HCT116 (cell line): ENCODE data around the gene CRIM1. TPM values are rescaled to one million over a fixed set of nuclear protein-coding genes. Genes with fewer than 3 reads are reported as not detected.

Source experiments
- ATAC-seq: fragments of 200-7000 bp; cut with Tn5 transposase; 2 replicates; pipeline ENCODE4 v1.9.1; 2020; ENCODE audit warnings: mild to moderate bottlenecking, moderate library complexity
- BruUV-seq: library from RNA; stranded (reverse); fragments of 400-500 nt; replicated peaks from 2 replicates; lab custom pipeline; 2021; lab: Mats Ljungman, UMichigan
- CTCF ChIA-PET: fragments of 300-600 bp; sonication (Branson Sonifier 250); formaldehyde crosslinking; loops from one replicate; lab custom pipeline; 2021; ENCODE audit warnings: antibody characterized with exemption; lab: Charles Lee
- POLR2A ChIA-PET: fragments of 300-600, 350-600 bp; sonication (Branson Sonifier 250); formaldehyde crosslinking; loops from one replicate; lab custom pipeline; 2021; ENCODE audit warnings: antibody characterized with exemption; lab: Charles Lee
- RAD21 ChIA-PET, 2 experiments: fragments of 300-600 bp; sonication (Branson Sonifier 250); formaldehyde crosslinking; loops; one replicate each; lab custom pipeline; 2023; ENCODE audit warnings: low total read pairs in 2 of 2; ENCODE audit not compliant: uncharacterized antibody in 2 of 2, unreplicated experiment in 2 of 2, low non-redundant PET in 1 of 2; lab: Charles Lee
- DNase-seq: peaks from one replicate; pipeline ENCODE4 v3.0.0-alpha.2; 2010; ENCODE audit warnings: low read depth, low spot score
- H2AFZ ChIP-seq: fragments of 200-600 bp; shearing (Covaris generic), sonication (generic); 2 replicates; pipeline ENCODE4 v1.6.1; 2017; ENCODE audit warnings: low read depth, mixed run types, mixed read lengths, antibody characterized with exemption, low read length; ENCODE audit not compliant: poor library complexity, severe bottlenecking
- H3K27ac ChIP-seq: 2 replicates; pipeline ENCODE4 v1.5.1; 2012; ENCODE audit warnings: low read depth, low read length
- H3K27me3 ChIP-seq: fragments of 200-600 bp; sonication (generic); 2 replicates; pipeline ENCODE4 v1.6.1; 2016; ENCODE audit warnings: mixed run types, low read length, mixed read lengths; ENCODE audit not compliant: insufficient read depth
- H3K36me3 ChIP-seq, 2 experiments: fragments of 200-500 bp in 1 of 2; fragments of 200-600 bp in 1 of 2; sonication (Bioruptor generic) in 1 of 2; sonication (generic) in 1 of 2; 2 replicates each; pipeline versions ENCODE4 v1.5.1 to v1.6.1; 2014 to 2016; ENCODE audit warnings: low read length in 2 of 2, inconsistent platforms in 1 of 2, mixed read lengths in 1 of 2, mixed run types in 1 of 2; ENCODE audit not compliant: insufficient read depth in 2 of 2, control insufficient read depth in 1 of 2
- H3K4me1 ChIP-seq, 2 experiments: fragments of 200-600 bp in 1 of 2; sonication (generic) in 1 of 2; 2 replicates each; pipeline versions ENCODE4 v1.5.1 to v1.6.1; 2012 to 2017; ENCODE audit warnings: low read length in 2 of 2, inconsistent platforms in 1 of 2, mild to moderate bottlenecking in 1 of 2, mixed read lengths in 1 of 2, mixed run types in 1 of 2, moderate library complexity in 1 of 2; ENCODE audit not compliant: insufficient read depth in 2 of 2, control insufficient read depth in 1 of 2
- H3K4me2 ChIP-seq: fragments of 200-600 bp; sonication (generic); 2 replicates; pipeline ENCODE4 v1.6.1; 2017; ENCODE audit warnings: mixed run types, low read length, mixed read lengths
- H3K4me3 ChIP-seq, 2 experiments: fragments of 200-600 bp in 1 of 2; sonication (generic) in 1 of 2; replicated peaks in 1 of 2; 2 replicates each; pipeline ENCODE4 v1.5.1; 2011 to 2016; ENCODE audit warnings: low read length in 2 of 2, control low read depth in 1 of 2, low read depth in 1 of 2, mild to moderate bottlenecking in 1 of 2, mixed read lengths in 1 of 2, mixed run types in 1 of 2
- H3K79me2 ChIP-seq: fragments of 200-600 bp; sonication (generic); 2 replicates; pipeline ENCODE4 v1.6.1; 2017; ENCODE audit warnings: mild to moderate bottlenecking, mixed run types, low read length, moderate library complexity, mixed read lengths; ENCODE audit not compliant: insufficient read depth
- H3K9ac ChIP-seq: fragments of 200-600 bp; sonication (generic); 2 replicates; pipeline ENCODE4 v1.6.1; 2016; ENCODE audit warnings: low read length, mixed read lengths
- H3K9me2 ChIP-seq: fragments of 200-600 bp; sonication (generic), shearing (Covaris generic); 2 replicates; pipeline ENCODE4 v1.6.1; 2017; ENCODE audit warnings: mixed run types, mild to moderate bottlenecking, moderate library complexity; ENCODE audit not compliant: insufficient read depth
- H3K9me3 ChIP-seq, 2 experiments: fragments of 200-500 bp in 1 of 2; fragments of 200-600 bp in 1 of 2; sonication (Bioruptor generic) in 1 of 2; sonication (generic) in 1 of 2; 2 replicates each; pipeline ENCODE4 v1.6.1; 2014 to 2017; ENCODE audit warnings: low read length in 2 of 2, mixed read lengths in 2 of 2, inconsistent platforms in 1 of 2, low read depth in 1 of 2, mild to moderate bottlenecking in 1 of 2, mixed run types in 1 of 2, moderate library complexity in 1 of 2; ENCODE audit not compliant: control insufficient read depth in 1 of 2, insufficient read depth in 1 of 2
- H4K20me1 ChIP-seq: fragments of 200-600 bp; sonication (generic), shearing (Covaris generic); 2 replicates; pipeline ENCODE4 v1.6.1; 2017; ENCODE audit warnings: mixed run types, mild to moderate bottlenecking, moderate library complexity; ENCODE audit not compliant: insufficient read depth
- CBX3 ChIP-seq: IDR thresholded peaks from 2 replicates; pipeline ENCODE4 v1.6.1; 2012; ENCODE audit warnings: low read depth
- CEBPB ChIP-seq: IDR thresholded peaks from 2 replicates; pipeline ENCODE4 v1.6.1; 2012; ENCODE audit warnings: low read depth
- CTCF ChIP-seq, 3 experiments: fragments of 200-600 bp in 1 of 3; sonication (generic) in 1 of 3; IDR thresholded peaks in 2 of 3; conservative IDR thresholded peaks in 1 of 3; 2 replicates each; pipeline ENCODE4 v1.5.1; 2012 to 2017; ENCODE audit warnings: low read depth in 2 of 3, low read length in 2 of 3, antibody characterized with exemption in 1 of 3, borderline replicate concordance in 1 of 3, control low read depth in 1 of 3, mild to moderate bottlenecking in 1 of 3, mixed read lengths in 1 of 3, mixed run types in 1 of 3, moderate library complexity in 1 of 3; ENCODE audit not compliant: insufficient read depth in 1 of 3
- EGR1 ChIP-seq: IDR thresholded peaks from 2 replicates; pipeline ENCODE4 v1.6.1; 2012; ENCODE audit warnings: low read depth
- ELF1 ChIP-seq: IDR thresholded peaks from 2 replicates; pipeline ENCODE4 v1.6.1; 2012; ENCODE audit warnings: low read depth, borderline replicate concordance
- EZH2 ChIP-seq: fragments of 200-600 bp; sonication (generic); IDR thresholded peaks from 2 replicates; pipeline ENCODE4 v1.6.1; 2017; ENCODE audit warnings: antibody characterized with exemption, mixed run types
- FOSL1 ChIP-seq: IDR thresholded peaks from 2 replicates; pipeline ENCODE4 v1.6.1; 2012; ENCODE audit warnings: low read depth
- JUND ChIP-seq: IDR thresholded peaks from 2 replicates; pipeline ENCODE4 v1.6.1; 2012
- MAX ChIP-seq: IDR thresholded peaks from 2 replicates; pipeline ENCODE4 v1.6.1; 2012
- POLR2A ChIP-seq: IDR thresholded peaks from 2 replicates; pipeline ENCODE4 v1.7.0; 2011; ENCODE audit warnings: borderline replicate concordance; ENCODE audit not compliant: insufficient read depth, insufficient read length; ENCODE audit errors: extremely low read depth
- RAD21 ChIP-seq: IDR thresholded peaks from 2 replicates; pipeline ENCODE4 v1.6.1; 2012; ENCODE audit warnings: low read depth, mild to moderate bottlenecking
- REST ChIP-seq: IDR thresholded peaks from 2 replicates; pipeline ENCODE4 v1.6.1; 2012; ENCODE audit warnings: low read depth
- SIN3A ChIP-seq: IDR thresholded peaks from 2 replicates; pipeline ENCODE4 v1.6.1; 2012; ENCODE audit warnings: low read depth
- SP1 ChIP-seq: IDR thresholded peaks from 2 replicates; pipeline ENCODE4 v1.6.1; 2012; ENCODE audit warnings: low read depth
- SRF ChIP-seq: IDR thresholded peaks from 2 replicates; pipeline ENCODE4 v1.6.1; 2012; ENCODE audit warnings: low read depth
- YY1 ChIP-seq: IDR thresholded peaks from 2 replicates; pipeline ENCODE4 v1.6.1; 2011; ENCODE audit warnings: low read length, low read depth, moderate library complexity, mild to moderate bottlenecking; ENCODE audit not compliant: insufficient replicate concordance; ENCODE audit errors: extremely low read depth
- ZBTB33 ChIP-seq: IDR thresholded peaks from 2 replicates; pipeline ENCODE4 v1.6.1; 2011; ENCODE audit warnings: mild to moderate bottlenecking, low read length, moderate library complexity; ENCODE audit not compliant: insufficient replicate concordance; ENCODE audit errors: extremely low read depth
- ZFX ChIP-seq: fragments of 450-650 bp; IDR thresholded peaks from 2 replicates; pipeline ENCODE4 v1.6.1; 2017
- ZNF274 ChIP-seq: fragments of 200-500 bp; sonication (Bioruptor generic); IDR thresholded peaks from 2 replicates; pipeline ENCODE4 v1.6.1; 2014; ENCODE audit warnings: mild to moderate bottlenecking, low read depth, low read length, inconsistent platforms
- intact Hi-C: fragments of 100-400 bp; cut with micrococcal nuclease; formaldehyde crosslinking; loops from 2 replicates; pipeline ENCODE4 v1.10.0; 2022
- total RNA-seq: library from RNA; stranded (reverse); gene quantifications from one replicate; pipeline ENCODE4 v1.2.1, GENCODE V29; 2021; ENCODE audit not compliant: unreplicated experiment
- TF ChIP-seq, protein P1 (sequence below): IDR thresholded peaks from 2 replicates; pipeline ENCODE4 v1.6.1; 2012

The CRIM1 gene
- total RNA-seq, 1 experiment from 2014 or later, result 27.2 TPM

- ChIA-PET CTCF (no interaction called here), RAD21 (no interaction called here), POLR2A (no interaction called here)
- no peaks in the 10 kb centered on the region for H3K9me2 ChIP-seq
- H3K27me3 ChIP-seq, result no peaks in the 10 kb centered on the region
- H3K9me3 ChIP-seq, result no peaks in the 10 kb centered on the region
- H2AFZ ChIP-seq, result no peak overlapping the region
- no peaks in the 10 kb centered on the region for H4K20me1 ChIP-seq
- no peaks in the 10 kb centered on the region for H3K36me3 ChIP-seq
- H3K79me2 ChIP-seq, result peaks cover 28% of the 10 kb centered on the region
- no TSS peak for BruUV-seq
- no peak overlapping the region for H3K4me3 ChIP-seq
- no peak for DNase-seq
- no peak overlapping the region for H3K27ac ChIP-seq
- no peaks in the 10 kb centered on the region for H3K4me1 ChIP-seq
- H3K9ac ChIP-seq, result no peak overlapping the region
- TF ChIP-seq RAD21, result no peak
- no peak for TF ChIP-seq ELF1
- TF ChIP-seq SIN3A, result no peak
- no peak for TF ChIP-seq FOSL1
- TF ChIP-seq POLR2A, result no peak
- no peak for TF ChIP-seq EGR1
- no peak for TF ChIP-seq SRF
- no peak for TF ChIP-seq CTCF (IDR thresholded peaks at IDR 0.05 in 2 of 3, conservative IDR thresholded peaks at IDR 0.05 in 1 of 3; ENCODE audit: borderline replicate concordance in 1 of 3, insufficient read depth in 1 of 3, low read depth in 2 of 3, low read length in 2 of 3)
- TF ChIP-seq YY1, result no peak
- no peak for TF ChIP-seq ZFX
- TF ChIP-seq ZNF274, result no peak
- TF ChIP-seq SP1, result no peak
- no peak for TF ChIP-seq JUND
- TF ChIP-seq, protein P1, sequence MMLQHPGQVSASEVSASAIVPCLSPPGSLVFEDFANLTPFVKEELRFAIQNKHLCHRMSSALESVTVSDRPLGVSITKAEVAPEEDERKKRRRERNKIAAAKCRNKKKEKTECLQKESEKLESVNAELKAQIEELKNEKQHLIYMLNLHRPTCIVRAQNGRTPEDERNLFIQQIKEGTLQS, result no peak
- no peak for TF ChIP-seq CBX3
- TF ChIP-seq REST, result no peak
- no peak for TF ChIP-seq EZH2
- no peak for TF ChIP-seq MAX
- TF ChIP-seq ZBTB33, result no peak
- no peak for TF ChIP-seq CEBPB
- no peak for ATAC-seq
- H3K4me2 ChIP-seq, result no peak overlapping the region
- intact Hi-C loops, result no loop called here
Measured at GRCh38 chr2:36423172-36423571, 67.6 kb downstream of the CRIM1 start.
